Measurements from ENCODE around the gene TNFRSF1A. TPM values are rescaled to one million over a fixed set of nuclear protein-coding genes. Genes with fewer than 3 reads are reported as not detected.

TNFRSF1A gene
- total and polyA plus RNA-seq, 9 of the 15 experiments (the other 6 are each of a cell fraction or from before 2014, with no cell fraction given), result 0.76 to 43.5 (median 30.0) TPM

- TF ChIP-seq ZNF436 (CRISPR knock-in tag; IDR thresholded peaks at IDR 0.05) (no peak), TAL1 (IDR thresholded peaks at IDR 0.05) (no peak), DLX4 (CRISPR knock-in tag; IDR thresholded peaks at IDR 0.05) (no peak), ZZZ3 (IDR thresholded peaks at IDR 0.05) (no peak), TAF7 (tag; IDR thresholded peaks at IDR 0.05) (no peak), SMC3 (conservative IDR thresholded peaks at IDR 0.05; ENCODE audit: insufficient read depth, low read depth, low read length) (peak; percentile 93), RB1 (IDR thresholded peaks at IDR 0.05; ENCODE audit: low read depth) (peak; percentile 74; the same call in 1 of the 2 replicates), TSC22D4 (tag; IDR thresholded peaks at IDR 0.05) (no peak), RAD21 (CRISPR knock-in tag; conservative IDR thresholded peaks at IDR 0.05 in 1 of 2, IDR thresholded peaks at IDR 0.05 in 1 of 2) (peak; percentile 90 to 94), ZNF282 (CRISPR knock-in tag; IDR thresholded peaks at IDR 0.05) (no peak), STAG1 (CRISPR knock-in tag; IDR thresholded peaks at IDR 0.05; ENCODE audit: borderline replicate concordance) (peak; percentile 92; the same call in 1 of the 2 replicates), THRAP3 (IDR thresholded peaks at IDR 0.05; ENCODE audit: borderline replicate concordance) (no peak), ZBTB12 (CRISPR knock-in tag; IDR thresholded peaks at IDR 0.05) (no peak), ARID2 (IDR thresholded peaks at IDR 0.05) (peak; percentile 78; the same call in 1 of the 2 replicates), PRDM10 (IDR thresholded peaks at IDR 0.05; ENCODE audit: partially characterized antibody) (no peak)
- TF ChIP-seq, protein P1, sequence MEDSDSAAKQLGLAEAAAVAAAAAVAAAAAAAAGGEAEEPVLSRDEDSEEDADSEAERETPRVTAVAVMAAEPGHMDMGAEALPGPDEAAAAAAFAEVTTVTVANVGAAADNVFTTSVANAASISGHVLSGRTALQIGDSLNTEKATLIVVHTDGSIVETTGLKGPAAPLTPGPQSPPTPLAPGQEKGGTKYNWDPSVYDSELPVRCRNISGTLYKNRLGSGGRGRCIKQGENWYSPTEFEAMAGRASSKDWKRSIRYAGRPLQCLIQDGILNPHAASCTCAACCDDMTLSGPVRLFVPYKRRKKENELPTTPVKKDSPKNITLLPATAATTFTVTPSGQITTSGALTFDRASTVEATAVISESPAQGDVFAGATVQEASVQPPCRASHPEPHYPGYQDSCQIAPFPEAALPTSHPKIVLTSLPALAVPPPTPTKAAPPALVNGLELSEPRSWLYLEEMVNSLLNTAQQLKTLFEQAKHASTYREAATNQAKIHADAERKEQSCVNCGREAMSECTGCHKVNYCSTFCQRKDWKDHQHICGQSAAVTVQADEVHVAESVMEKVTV (CRISPR knock-in tag; IDR thresholded peaks at IDR 0.05), result peak; percentile 73
- TF ChIP-seq, protein P2, sequence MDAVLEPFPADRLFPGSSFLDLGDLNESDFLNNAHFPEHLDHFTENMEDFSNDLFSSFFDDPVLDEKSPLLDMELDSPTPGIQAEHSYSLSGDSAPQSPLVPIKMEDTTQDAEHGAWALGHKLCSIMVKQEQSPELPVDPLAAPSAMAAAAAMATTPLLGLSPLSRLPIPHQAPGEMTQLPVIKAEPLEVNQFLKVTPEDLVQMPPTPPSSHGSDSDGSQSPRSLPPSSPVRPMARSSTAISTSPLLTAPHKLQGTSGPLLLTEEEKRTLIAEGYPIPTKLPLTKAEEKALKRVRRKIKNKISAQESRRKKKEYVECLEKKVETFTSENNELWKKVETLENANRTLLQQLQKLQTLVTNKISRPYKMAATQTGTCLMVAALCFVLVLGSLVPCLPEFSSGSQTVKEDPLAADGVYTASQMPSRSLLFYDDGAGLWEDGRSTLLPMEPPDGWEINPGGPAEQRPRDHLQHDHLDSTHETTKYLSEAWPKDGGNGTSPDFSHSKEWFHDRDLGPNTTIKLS (IDR thresholded peaks at IDR 0.05; ENCODE audit: borderline replicate concordance, low read depth), result no peak
- TF ChIP-seq, protein P3, sequence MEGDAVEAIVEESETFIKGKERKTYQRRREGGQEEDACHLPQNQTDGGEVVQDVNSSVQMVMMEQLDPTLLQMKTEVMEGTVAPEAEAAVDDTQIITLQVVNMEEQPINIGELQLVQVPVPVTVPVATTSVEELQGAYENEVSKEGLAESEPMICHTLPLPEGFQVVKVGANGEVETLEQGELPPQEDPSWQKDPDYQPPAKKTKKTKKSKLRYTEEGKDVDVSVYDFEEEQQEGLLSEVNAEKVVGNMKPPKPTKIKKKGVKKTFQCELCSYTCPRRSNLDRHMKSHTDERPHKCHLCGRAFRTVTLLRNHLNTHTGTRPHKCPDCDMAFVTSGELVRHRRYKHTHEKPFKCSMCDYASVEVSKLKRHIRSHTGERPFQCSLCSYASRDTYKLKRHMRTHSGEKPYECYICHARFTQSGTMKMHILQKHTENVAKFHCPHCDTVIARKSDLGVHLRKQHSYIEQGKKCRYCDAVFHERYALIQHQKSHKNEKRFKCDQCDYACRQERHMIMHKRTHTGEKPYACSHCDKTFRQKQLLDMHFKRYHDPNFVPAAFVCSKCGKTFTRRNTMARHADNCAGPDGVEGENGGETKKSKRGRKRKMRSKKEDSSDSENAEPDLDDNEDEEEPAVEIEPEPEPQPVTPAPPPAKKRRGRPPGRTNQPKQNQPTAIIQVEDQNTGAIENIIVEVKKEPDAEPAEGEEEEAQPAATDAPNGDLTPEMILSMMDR (IDR thresholded peaks at IDR 0.05 in 2 of 3, conservative IDR thresholded peaks at IDR 0.05 in 1 of 3; ENCODE audit: insufficient read depth in 2 of 3, low read depth in 1 of 3, low read length in 3 of 3), result peak; percentile 83 to 92 (median 83)
Observed at GRCh38 chr12:6285063-6285477, 56.8 kb downstream of the TNFRSF1A start (continued).

Data from K562 (cell line).